GM12874 (cell line): ENCODE measurements around the gene AFF3.

Source experiments
- CTCF ChIP-seq: IDR thresholded peaks from 2 replicates; pipeline ENCODE4 v1.5.1; 2011; ENCODE audit warnings: low read depth, mild to moderate bottlenecking, control low read depth, low read length, moderate library complexity; ENCODE audit not compliant: insufficient read depth

Gene AFF3

GRCh38 chr2:99928470-99929053 lies 213.8 kb downstream of the AFF3 start:
- no peak for TF ChIP-seq CTCF

GRCh38 chr2:99926986-99927385 lies 215.4 kb downstream of the AFF3 start:
- no peak for TF ChIP-seq CTCF

GRCh38 chr2:99925960-99926359 lies 216.4 kb downstream of the AFF3 start:
- TF ChIP-seq CTCF = no peak

GRCh38 chr2:99922664-99923063 lies 219.7 kb downstream of the AFF3 start:
- TF ChIP-seq CTCF = no peak

GRCh38 chr2:99921903-99922302 lies 220.5 kb downstream of the AFF3 start:
- TF ChIP-seq CTCF = no peak

GRCh38 chr2:99918389-99918788 lies 224.0 kb downstream of the AFF3 start:
- TF ChIP-seq CTCF = no peak

- TF ChIP-seq CTCF = no peak
Observed at GRCh38 chr2:99915108-99915675, 227.2 kb downstream of the AFF3 start.

- no peak for TF ChIP-seq CTCF
Observed at GRCh38 chr2:99911736-99912135, 230.7 kb downstream of the AFF3 start.
